IgD-negative memory B cell (primary cell): ENCODE measurements around the gene MS4A3. TPM values are rescaled to one million over a fixed set of nuclear protein-coding genes. Genes with fewer than 3 reads are reported as not detected.

ENCODE experiments used
- H3K27ac Mint-ChIP-seq, 3 donors: one replicate each; pipeline ENCODE4 v1.8.0; 2020 to 2022; ENCODE audit warnings: mild to moderate bottlenecking in 3 of 3, mixed read lengths in 3 of 3, moderate library complexity in 1 of 3
- H3K27me3 Mint-ChIP-seq: one replicate; pipeline ENCODE4 v1.8.0; 2021; ENCODE audit warnings: mixed read lengths
- H3K36me3 Mint-ChIP-seq: one replicate; pipeline ENCODE4 v1.8.0; 2020; ENCODE audit warnings: mild to moderate bottlenecking, mixed read lengths
- H3K4me1 Mint-ChIP-seq, 3 donors: one replicate each; pipeline ENCODE4 v1.8.0; 2020 to 2022; ENCODE audit warnings: mixed read lengths in 3 of 3, mild to moderate bottlenecking in 1 of 3
- H3K4me3 Mint-ChIP-seq, 4 donors: one replicate each; pipeline ENCODE4 v1.8.0; 2020 to 2022; ENCODE audit warnings: mild to moderate bottlenecking in 4 of 4, mixed read lengths in 4 of 4, moderate library complexity in 3 of 4
- H3K9me3 Mint-ChIP-seq, 3 donors: one replicate each; pipeline ENCODE4 v1.8.0; 2020 to 2021; ENCODE audit warnings: mixed read lengths in 3 of 3, mild to moderate bottlenecking in 1 of 3
- polyA plus RNA-seq: library from polyadenylated mRNA; unstranded; fragments of 300-500 nt; fragmentation: Illumina TruSeq; gene quantifications from one replicate; pipeline ENCODE4 v1.2.3, GENCODE V29; 2021

Gene MS4A3
- polyA plus RNA-seq, 1 donor from 2014 or later, result not detected

- H3K27me3 Mint-ChIP-seq, result peaks cover 2% of the 10 kb centered on the region
- no peak overlapping the region for H3K27ac Mint-ChIP-seq
- H3K4me1 Mint-ChIP-seq, result no peaks in the 10 kb centered on the region
- peaks cover 0 to 3% (median 2%) of the 10 kb centered on the region in 3 donors for H3K9me3 Mint-ChIP-seq
- no peaks in the 10 kb centered on the region for H3K36me3 Mint-ChIP-seq
- H3K4me3 Mint-ChIP-seq, result no peak overlapping the region
Observed at GRCh38 chr11:60116996-60117790, 60.7 kb downstream of the MS4A3 start.

DNA sequence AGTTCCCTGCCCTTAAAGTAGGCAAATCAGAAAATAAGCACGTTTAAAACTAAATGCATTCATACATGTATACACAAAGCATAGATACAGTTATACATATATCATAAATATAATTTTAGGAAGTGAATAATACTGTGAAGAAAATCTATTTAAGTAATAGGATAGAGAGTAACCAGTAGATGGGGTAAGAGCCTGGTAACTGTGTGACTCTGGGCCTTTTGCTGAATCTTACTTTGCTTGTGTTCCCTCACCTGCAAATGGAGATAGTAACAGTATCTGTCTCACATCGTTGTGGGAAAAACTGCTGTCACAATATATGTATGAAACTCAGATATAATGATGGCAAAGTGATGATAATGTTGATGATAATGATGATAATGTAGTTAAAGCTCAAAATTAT, 61.9 kb downstream of the MS4A3 start:
- Mint-ChIP-seq H3K4me3 (no peak overlapping the region), H3K27ac (no peak overlapping the region), H3K9me3 (peaks cover 0 to 3% (median 2%) of the 10 kb centered on the region in 3 donors), H3K36me3 (no peaks in the 10 kb centered on the region), H3K4me1 (no peaks in the 10 kb centered on the region), H3K27me3 (peaks cover 4% of the 10 kb centered on the region)

GRCh38 chr11:60119710-60120109, 63.2 kb downstream of the MS4A3 start:
- no peak overlapping the region for H3K27ac Mint-ChIP-seq
- H3K4me3 Mint-ChIP-seq, result no peak overlapping the region
- peaks cover 0 to 3% (median 0%) of the 10 kb centered on the region in 3 donors for H3K9me3 Mint-ChIP-seq
- no peaks in the 10 kb centered on the region for H3K4me1 Mint-ChIP-seq
- H3K36me3 Mint-ChIP-seq, result no peaks in the 10 kb centered on the region
- H3K27me3 Mint-ChIP-seq, result peaks cover 4% of the 10 kb centered on the region

Other genes starting within 250 kb of the MS4A3 start
- 82.6 TPM for gene MRPL16, start 245.9 kb upstream of the MS4A3 start, polyA plus RNA-seq
- gene CBLIF, start 211.2 kb upstream of the MS4A3 start, polyA plus RNA-seq, result not detected
- not detected for gene TCN1, start 190.2 kb upstream of the MS4A3 start, polyA plus RNA-seq
- not detected for gene OOSP3, start 177.9 kb upstream of the MS4A3 start, polyA plus RNA-seq
- gene OOSP1, start 118.2 kb upstream of the MS4A3 start, polyA plus RNA-seq, result not detected
- not detected for gene OOSP4A, start 92.6 kb upstream of the MS4A3 start, polyA plus RNA-seq
- not detected for gene OOSP4B, start 39.5 kb upstream of the MS4A3 start, polyA plus RNA-seq
- gene OOSP2, start 16.3 kb upstream of the MS4A3 start, polyA plus RNA-seq, result not detected
- gene MS4A2, start 32.0 kb downstream of the MS4A3 start, polyA plus RNA-seq, result not detected
- gene MS4A6A, start 126.4 kb downstream of the MS4A3 start, polyA plus RNA-seq, result 2.4 TPM
- gene MS4A4E, start 186.5 kb downstream of the MS4A3 start, polyA plus RNA-seq, result not detected
- gene MS4A4A, start 224.0 kb downstream of the MS4A3 start, polyA plus RNA-seq, result not detected